HepG2 (cell line): Measurements from ENCODE around the gene MEPCE. TPM values are rescaled to one million over a fixed set of nuclear protein-coding genes. Genes with fewer than 3 reads are reported as not detected.

Experiments
- ELF1 ChIP-seq: sonication (generic); formaldehyde crosslinking; IDR thresholded peaks from 2 replicates; pipeline ENCODE4 v1.4.0; 2020; ENCODE audit warnings: missing genetic modification reagents
- ELF3 ChIP-seq: IDR thresholded peaks from 2 replicates; pipeline ENCODE4 v1.6.1; 2016; ENCODE audit warnings: missing genetic modification reagents, missing compliant biosample characterization
- FIP1L1 ChIP-seq: fragments of 200-400 bp; formaldehyde crosslinking; IDR thresholded peaks from 2 replicates; pipeline ENCODE4 v1.6.1; 2018; ENCODE audit warnings: low read depth, mild to moderate bottlenecking, low read length, moderate library complexity, borderline replicate concordance; ENCODE audit not compliant: insufficient read depth
- GPBP1L1 ChIP-seq: sonication (generic); formaldehyde crosslinking; IDR thresholded peaks from 2 replicates; pipeline ENCODE4 v1.5.0; 2020; ENCODE audit warnings: mild to moderate bottlenecking, missing genetic modification reagents
- HNRNPL ChIP-seq: fragments of 200-400 bp; formaldehyde crosslinking; IDR thresholded peaks from 2 replicates; pipeline ENCODE4 v1.6.1; 2017; ENCODE audit warnings: mild to moderate bottlenecking, low read depth, low read length
- JARID2 ChIP-seq: sonication (generic); formaldehyde crosslinking; IDR thresholded peaks from 2 replicates; pipeline ENCODE4 v1.8.1; 2023; ENCODE audit warnings: missing genetic modification reagents, inconsistent platforms; ENCODE audit not compliant: insufficient replicate concordance
- KLF6 ChIP-seq: IDR thresholded peaks from 2 replicates; pipeline ENCODE4 v1.8.0; 2016; ENCODE audit warnings: missing biosample characterization, missing genetic modification reagents
- MYC ChIP-seq: sonication (generic); formaldehyde crosslinking; IDR thresholded peaks from 2 replicates; pipeline ENCODE4 v1.9.0; 2021; ENCODE audit warnings: missing genetic modification reagents, borderline replicate concordance
- NFE2L2 ChIP-seq: fragments of 150-350 bp; IDR thresholded peaks from 2 replicates; pipeline ENCODE4 v1.6.1; 2014; ENCODE audit warnings: low read length
- NRL ChIP-seq: sonication (generic); formaldehyde crosslinking; IDR thresholded peaks from 2 replicates; pipeline ENCODE4 v1.5.0; 2020; ENCODE audit warnings: missing genetic modification reagents, mild to moderate bottlenecking, moderate library complexity, borderline replicate concordance
- ONECUT2 ChIP-seq: sonication (generic); formaldehyde crosslinking; IDR thresholded peaks from 2 replicates; pipeline ENCODE4 v1.4.0; 2020; ENCODE audit warnings: missing genetic modification reagents
- RNF2 ChIP-seq: fragments of 450-650 bp; conservative IDR thresholded peaks from 2 replicates; pipeline ENCODE4 v1.6.1; 2016; ENCODE audit warnings: low read depth
- ZFP91 ChIP-seq: sonication (generic); formaldehyde crosslinking; IDR thresholded peaks from 2 replicates; pipeline ENCODE4 v1.9.0; 2022; ENCODE audit warnings: missing genetic modification reagents, mild to moderate bottlenecking, borderline replicate concordance
- ZKSCAN1 ChIP-seq: fragments of 150-350 bp; IDR thresholded peaks from 2 replicates; pipeline ENCODE4 v1.6.1; 2014; ENCODE audit warnings: low read length
- ZKSCAN8 ChIP-seq: IDR thresholded peaks from 2 replicates; pipeline ENCODE4 v1.6.1; 2016; ENCODE audit warnings: borderline replicate concordance, missing genetic modification reagents, missing compliant biosample characterization
- ZNF20 ChIP-seq: sonication (generic); formaldehyde crosslinking; IDR thresholded peaks from 2 replicates; pipeline ENCODE4 v1.4.0; 2020; ENCODE audit warnings: mild to moderate bottlenecking, moderate library complexity, missing genetic modification reagents
- ZNF281 ChIP-seq: sonication (generic); formaldehyde crosslinking; IDR thresholded peaks from 2 replicates; pipeline ENCODE4 v1.4.0; 2020; ENCODE audit warnings: missing genetic modification reagents, borderline replicate concordance
- ZNF317 ChIP-seq: sonication (generic); formaldehyde crosslinking; IDR thresholded peaks from 2 replicates; pipeline ENCODE4 v1.5.0; 2020; ENCODE audit warnings: mild to moderate bottlenecking, missing genetic modification reagents
- ZNF782 ChIP-seq: sonication (generic); formaldehyde crosslinking; IDR thresholded peaks from 2 replicates; pipeline ENCODE4 v1.4.0; 2020; ENCODE audit warnings: missing genetic modification reagents, mild to moderate bottlenecking, borderline replicate concordance
- polyA plus RNA-seq, 8 experiments: library from polyadenylated mRNA; depleted of rRNA in 3 of 8; stranded (reverse) in 7 of 8; unstranded in 1 of 8; fragments of >200 nt; fragmentation: Illumina TruSeq in 4 of 8; extraction: Trizol in 4 of 8; gene quantifications; 2 replicates each; pipeline versions ENCODE4 v1.2.1 to v1.2.3, GENCODE V29; 2011 to 2016; ENCODE audit warnings: low read depth in 4 of 8, missing spikeins in 1 of 8, mixed read lengths in 1 of 8; ENCODE audit not compliant: insufficient read depth in 1 of 8
- total RNA-seq, 5 experiments: library from RNA; depleted of rRNA; stranded (reverse); fragments of >200 nt; fragmentation: Illumina TruSeq; extraction: Trizol; gene quantifications; 2 replicates each; pipeline ENCODE4 v1.2.3, GENCODE V29; 2016; ENCODE audit warnings: low read depth in 1 of 5
- TF ChIP-seq, protein P1 (sequence below): sonication (generic); formaldehyde crosslinking; IDR thresholded peaks from 2 replicates; pipeline ENCODE4 v1.5.1; 2020; ENCODE audit warnings: mild to moderate bottlenecking, missing genetic modification reagents

The MEPCE gene
- total and polyA plus RNA-seq, 2 of the 13 experiments (the other 11 are each of a cell fraction or from before 2014, with no cell fraction given), result 12.3 to 26.0 TPM

DNA sequence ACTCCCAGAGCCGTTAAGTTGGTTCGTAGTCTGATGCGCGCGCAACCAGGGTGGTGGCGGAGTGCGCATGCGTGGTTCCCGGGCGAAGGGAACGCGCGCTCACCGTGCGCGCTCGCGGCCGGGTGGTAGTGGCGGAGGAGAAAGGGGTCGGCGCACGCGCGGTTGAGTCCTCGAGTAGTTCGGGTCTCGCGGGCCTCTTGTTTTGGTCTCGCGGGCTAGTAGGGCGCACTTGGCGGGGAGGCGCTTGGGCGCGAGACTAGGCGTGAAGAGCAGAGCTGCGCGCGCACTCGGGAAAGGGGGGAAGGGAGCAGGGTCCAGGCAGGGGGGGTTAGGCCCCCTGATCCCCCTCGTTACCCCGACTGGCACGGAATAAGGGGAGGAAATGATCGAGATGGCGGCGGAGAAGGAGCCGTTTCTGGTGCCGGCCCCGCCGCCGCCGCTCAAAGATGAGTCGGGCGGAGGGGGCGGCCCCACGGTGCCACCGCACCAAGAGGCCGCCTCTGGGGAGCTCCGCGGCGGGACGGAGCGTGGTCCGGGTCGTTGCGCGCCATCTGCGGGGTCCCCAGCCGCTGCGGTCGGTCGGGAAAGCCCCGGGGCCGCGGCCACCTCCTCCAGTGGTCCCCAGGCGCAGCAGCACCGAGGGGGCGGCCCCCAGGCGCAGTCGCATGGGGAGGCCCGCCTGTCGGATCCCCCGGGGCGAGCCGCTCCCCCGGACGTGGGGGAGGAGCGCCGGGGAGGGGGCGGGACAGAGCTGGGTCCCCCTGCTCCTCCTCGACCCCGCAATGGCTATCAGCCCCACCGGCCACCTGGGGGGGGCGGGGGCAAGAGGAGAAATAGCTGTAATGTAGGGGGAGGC lies at the start of gene MEPCE (continued):
- peak; percentile 70; the same call in 1 of the 2 replicates for TF ChIP-seq ZFP91
- TF ChIP-seq KLF6 (CRISPR knock-in tag), result no peak
- no peak for TF ChIP-seq ZNF782 (CRISPR knock-in tag)
- no peak for TF ChIP-seq GPBP1L1 (CRISPR knock-in tag)
- 0 out of 2 replicates have a peak, but pooled peaks have one; percentile 35 for TF ChIP-seq ZNF317 (CRISPR knock-in tag)
- peak; percentile 61; the same call in 1 of the 2 replicates for TF ChIP-seq ZNF281 (CRISPR knock-in tag)
- TF ChIP-seq, protein P1, sequence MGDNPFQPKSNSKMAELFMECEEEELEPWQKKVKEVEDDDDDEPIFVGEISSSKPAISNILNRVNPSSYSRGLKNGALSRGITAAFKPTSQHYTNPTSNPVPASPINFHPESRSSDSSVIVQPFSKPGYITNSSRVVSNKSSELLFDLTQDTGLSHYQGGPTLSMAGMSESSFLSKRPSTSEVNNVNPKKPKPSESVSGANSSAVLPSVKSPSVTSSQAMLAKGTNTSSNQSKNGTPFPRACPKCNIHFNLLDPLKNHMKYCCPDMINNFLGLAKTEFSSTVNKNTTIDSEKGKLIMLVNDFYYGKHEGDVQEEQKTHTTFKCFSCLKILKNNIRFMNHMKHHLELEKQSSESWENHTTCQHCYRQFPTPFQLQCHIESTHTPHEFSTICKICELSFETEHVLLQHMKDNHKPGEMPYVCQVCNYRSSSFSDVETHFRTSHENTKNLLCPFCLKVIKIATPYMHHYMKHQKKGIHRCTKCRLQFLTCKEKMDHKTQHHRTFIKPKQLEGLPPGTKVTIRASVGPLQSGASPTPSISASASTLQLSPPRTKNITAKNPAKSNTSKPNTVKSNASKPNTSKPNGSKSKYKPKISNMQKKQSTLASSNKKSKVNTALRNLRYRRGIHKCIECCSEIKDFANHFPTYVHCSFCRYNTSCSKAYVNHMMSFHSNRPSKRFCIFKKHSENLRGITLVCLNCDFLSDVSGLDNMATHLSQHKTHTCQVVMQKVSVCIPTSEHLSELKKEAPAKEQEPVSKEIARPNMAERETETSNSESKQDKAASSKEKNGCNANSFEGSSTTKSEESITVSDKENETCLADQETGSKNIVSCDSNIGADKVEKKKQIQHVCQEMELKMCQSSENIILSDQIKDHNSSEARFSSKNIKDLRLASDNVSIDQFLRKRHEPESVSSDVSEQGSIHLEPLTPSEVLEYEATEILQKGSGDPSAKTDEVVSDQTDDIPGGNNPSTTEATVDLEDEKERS (CRISPR knock-in tag), result no peak
- TF ChIP-seq ZNF20 (CRISPR knock-in tag), result no peak
- no peak for TF ChIP-seq ELF3 (CRISPR knock-in tag)
- no peak for TF ChIP-seq FIP1L1
- TF ChIP-seq NFE2L2, result no peak
- TF ChIP-seq RNF2, result no peak
- no peak for TF ChIP-seq HNRNPL
- TF ChIP-seq ZKSCAN1, result no peak
- no peak for TF ChIP-seq ELF1
- no peak for TF ChIP-seq JARID2 (CRISPR knock-in tag)
- TF ChIP-seq ONECUT2, result no peak
- no peak; the same call in 1 of the 2 replicates for TF ChIP-seq NRL (CRISPR knock-in tag)
- peak; percentile 53; the same call in 1 of the 2 replicates for TF ChIP-seq ZKSCAN8 (CRISPR knock-in tag)
- peak; percentile 39; the same call in 1 of the 2 replicates for TF ChIP-seq MYC (CRISPR knock-in tag)
